NCI-H2171 treated with DMSO at 0.1 percent for 48 hours (cell line): ENCODE measurements around the gene RPP14.
A peak's percentile ranks its signal among the peaks of the same experiment; 100 is the strongest.

Experiments
- DNase-seq: peaks from one replicate; lab custom pipeline; 2025; lab: John Stamatoyannopoulos, UW

RPP14 gene

GRCh38 chr3:58356054-58356453 is 50.0 kb downstream of the RPP14 start:
- DNase-seq: peak; percentile 85

GRCh38 chr3:58357402-58357801 is 51.4 kb downstream of the RPP14 start:
- DNase-seq: no peak

- no peak for DNase-seq
Observed at GRCh38 chr3:58358092-58358491, 52.0 kb downstream of the RPP14 start.

GRCh38 chr3:58358808-58359207 is 52.8 kb downstream of the RPP14 start:
- no peak for DNase-seq

- no peak for DNase-seq
Observed at GRCh38 chr3:58359621-58360020, 53.6 kb downstream of the RPP14 start.

GRCh38 chr3:58361866-58362265 is 55.8 kb downstream of the RPP14 start:
- peak; percentile 54 for DNase-seq

- DNase-seq: no peak
Observed at GRCh38 chr3:58366699-58367098, 60.7 kb downstream of the RPP14 start.

GRCh38 chr3:58369038-58369437 is 63.0 kb downstream of the RPP14 start:
- DNase-seq: no peak
